Activated CD4-positive, alpha-beta T cell treated with anti-CD3 and anti-CD28 coated beads, Interleukin-2, amount 50 U/mL, for 48 hours (primary cell): ENCODE results near the gene ELOA2.
"Not testable (repeated sequence)": the region's sequence is repeated elsewhere in the genome, so short reads cannot be mapped to it uniquely, and the experiment has no call there.

Experiments used
- DNase-seq, 2 experiments: peaks; one replicate each; pipeline ENCODE4 v3.0.0-alpha.2; 2020

ELOA2 gene, protein sequence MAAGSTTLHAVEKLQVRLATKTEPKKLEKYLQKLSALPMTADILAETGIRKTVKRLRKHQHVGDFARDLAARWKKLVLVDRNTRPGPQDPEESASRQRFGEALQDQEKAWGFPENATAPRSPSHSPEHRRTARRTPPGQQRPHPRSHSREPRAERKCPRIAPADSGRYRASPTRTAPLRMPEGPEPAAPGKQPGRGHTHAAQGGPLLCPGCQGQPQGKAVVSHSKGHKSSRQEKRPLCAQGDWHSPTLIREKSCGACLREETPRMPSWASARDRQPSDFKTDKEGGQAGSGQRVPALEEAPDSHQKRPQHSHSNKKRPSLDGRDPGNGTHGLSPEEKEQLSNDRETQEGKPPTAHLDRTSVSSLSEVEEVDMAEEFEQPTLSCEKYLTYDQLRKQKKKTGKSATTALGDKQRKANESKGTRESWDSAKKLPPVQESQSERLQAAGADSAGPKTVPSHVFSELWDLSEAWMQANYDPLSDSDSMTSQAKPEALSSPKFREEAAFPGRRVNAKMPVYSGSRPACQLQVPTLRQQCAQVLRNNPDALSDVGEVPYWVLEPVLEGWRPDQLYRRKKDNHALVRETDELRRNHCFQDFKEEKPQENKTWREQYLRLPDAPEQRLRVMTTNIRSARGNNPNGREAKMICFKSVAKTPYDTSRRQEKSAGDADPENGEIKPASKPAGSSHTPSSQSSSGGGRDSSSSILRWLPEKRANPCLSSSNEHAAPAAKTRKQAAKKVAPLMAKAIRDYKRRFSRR

DNA sequence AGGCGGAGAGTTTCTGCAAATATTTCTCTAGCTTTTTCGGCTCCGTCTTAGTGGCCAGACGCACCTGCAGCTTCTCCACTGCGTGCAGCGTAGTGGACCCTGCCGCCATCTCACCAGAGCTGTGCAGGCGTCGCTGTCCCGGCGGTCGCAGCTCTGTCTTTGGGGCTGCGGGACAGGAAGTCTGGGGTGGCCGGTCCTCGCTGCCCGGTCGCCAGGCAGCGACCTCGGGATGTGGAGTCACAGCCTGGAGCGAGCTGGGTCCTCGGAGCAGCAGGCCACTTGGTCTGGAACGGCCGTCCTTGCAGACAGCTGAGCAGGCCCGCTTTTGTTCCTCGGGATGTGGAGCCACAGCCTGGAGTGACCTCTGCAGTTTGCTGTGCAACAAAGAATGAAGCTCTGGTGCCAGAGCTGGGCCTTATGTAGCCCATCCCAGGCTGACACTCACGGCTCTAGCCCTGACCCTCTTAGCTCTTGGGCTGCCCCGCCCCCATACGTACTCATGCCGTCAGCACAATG lies at the start of gene ELOA2:
Gene ELOA2, minus strand, starts transcription at position 466 of the 516 bp plus-strand sequence. Its CDS starts 357 bp downstream, at position 109.
- no peak for DNase-seq

DNA sequence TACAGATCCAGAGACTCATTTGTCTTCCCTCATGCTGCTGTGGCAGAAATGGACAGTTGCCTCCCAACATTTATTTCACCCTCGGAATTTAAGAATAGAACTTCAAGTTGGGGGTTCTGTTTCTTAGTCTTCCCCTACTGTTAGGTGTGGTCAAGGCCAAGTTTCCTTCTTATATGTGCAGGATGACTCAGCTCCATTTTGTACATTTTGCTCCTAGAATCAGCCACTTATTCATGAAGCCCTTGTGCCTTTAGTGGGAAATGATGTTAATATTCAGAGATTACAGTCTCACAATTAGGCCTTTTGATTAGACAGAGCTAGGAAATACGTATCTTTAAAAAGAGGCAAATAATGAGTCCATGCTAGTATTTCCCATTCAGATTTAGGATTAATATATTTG lies 46.2 kb upstream of the ELOA2 start:
- no peak for DNase-seq

DNA sequence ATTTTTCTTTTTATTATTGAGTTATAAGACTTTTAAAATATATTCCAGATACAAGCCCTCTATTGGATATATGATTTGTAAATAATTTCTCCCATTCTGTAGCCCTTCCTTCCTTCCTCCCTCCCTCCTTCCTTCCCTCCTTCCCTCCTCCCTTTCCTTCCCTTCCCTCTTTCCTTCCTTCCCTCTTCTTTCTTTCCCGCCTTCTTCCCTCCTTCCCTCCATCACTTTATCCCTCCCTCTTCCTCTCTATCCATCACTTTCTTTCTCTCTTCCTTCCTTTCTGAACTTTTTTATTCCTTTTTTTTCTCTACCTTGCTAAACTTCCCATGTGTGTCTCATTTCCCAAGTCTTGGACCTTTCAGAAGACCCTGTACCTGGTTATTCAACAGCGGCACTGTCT lies 45.5 kb upstream of the ELOA2 start:
- DNase-seq = no peak

DNA sequence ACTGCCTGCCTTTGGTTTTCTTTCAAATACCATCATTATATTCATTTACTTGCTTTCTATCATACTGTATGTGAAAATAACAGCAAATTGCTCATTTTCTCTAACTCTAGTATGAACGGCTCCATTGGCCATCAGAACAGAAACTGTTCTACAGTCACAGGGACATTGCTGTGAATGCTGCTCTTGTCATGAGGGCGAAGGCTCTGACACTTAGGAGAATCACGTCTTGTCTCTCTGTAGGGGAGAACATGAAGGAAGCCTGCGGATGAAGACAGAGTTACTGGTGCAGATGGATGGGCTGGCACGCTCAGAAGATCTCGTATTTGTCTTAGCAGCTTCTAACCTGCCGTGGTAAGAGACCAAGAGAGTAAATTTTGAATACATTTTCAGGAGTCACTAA lies 41.7 kb upstream of the ELOA2 start:
- DNase-seq = no peak

DNA sequence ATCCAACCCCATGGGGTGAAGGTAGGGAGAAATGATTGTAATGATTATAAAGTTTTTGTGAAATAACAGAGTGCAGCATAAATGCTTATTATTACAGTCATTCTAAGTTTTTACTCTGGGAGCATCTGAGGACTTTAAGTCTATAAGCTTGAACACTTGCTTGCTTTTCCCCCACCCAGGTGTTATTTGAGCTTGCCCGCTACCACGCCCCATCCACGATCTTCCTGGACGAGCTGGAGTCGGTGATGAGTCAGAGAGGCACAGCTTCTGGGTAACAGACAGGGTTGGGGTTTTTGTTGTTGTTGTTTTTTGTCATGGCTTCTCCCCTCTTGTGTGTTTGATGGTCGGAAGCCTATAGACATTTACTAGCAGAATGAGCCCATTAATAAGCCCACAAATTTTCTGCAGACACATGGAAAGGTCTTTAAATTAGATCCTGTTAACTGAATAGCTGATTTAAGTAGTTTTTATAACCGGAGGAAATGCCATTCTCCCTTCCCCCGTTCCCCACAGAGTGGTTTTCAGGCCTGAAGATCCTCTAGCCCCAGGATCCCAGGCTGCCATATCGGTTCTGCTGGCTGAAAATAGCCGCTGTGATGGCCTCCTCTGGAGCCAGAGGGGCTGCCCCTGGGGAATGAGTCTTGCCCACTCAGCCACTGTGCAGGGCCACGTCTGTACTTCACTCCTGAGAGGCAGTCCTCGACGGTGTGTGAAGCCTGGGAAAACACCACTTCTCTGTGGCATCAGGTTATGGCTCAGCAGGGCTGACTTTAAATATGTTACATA lies 39.9 kb upstream of the ELOA2 start:
- no peak for DNase-seq

DNA sequence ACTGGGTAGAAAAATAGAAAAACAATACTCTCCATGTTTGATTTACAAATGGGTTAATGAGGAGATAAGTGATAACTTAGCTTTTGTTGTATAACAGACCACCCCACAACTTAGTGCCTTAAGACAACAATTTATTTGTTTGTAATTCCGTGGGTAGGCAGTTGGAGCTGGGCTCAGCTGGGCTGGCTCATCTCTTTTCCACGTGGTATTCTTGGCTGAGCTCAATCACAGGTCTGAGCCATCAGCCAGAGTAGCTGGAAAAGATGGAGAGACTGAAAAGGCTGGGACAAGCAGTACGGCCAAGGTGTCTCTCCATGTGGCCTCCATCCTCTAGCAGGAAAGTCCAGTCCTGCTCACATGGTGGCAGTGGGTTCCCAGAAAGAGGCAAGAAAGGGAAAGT lies 32.2 kb upstream of the ELOA2 start:
- no peak for DNase-seq

DNA sequence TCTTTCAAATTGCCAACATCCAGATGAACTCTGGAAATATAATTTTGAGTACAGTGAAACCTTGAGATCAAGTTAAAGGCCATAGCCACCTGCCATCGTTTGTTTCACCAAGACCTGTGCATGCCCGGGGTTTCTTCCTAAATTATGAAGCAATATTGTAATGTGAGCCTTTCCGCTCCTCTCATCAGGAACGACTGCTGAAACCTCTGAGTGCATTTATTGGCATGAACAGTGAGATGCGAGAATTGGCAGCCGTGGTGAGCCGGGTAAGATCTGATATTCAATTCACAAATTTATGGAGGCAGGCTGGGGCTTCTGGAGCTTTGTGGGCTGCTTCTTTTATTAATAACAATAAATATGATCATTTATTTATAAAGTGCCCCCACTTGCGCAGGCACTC lies 27.7 kb upstream of the ELOA2 start:
- DNase-seq = no peak

DNA sequence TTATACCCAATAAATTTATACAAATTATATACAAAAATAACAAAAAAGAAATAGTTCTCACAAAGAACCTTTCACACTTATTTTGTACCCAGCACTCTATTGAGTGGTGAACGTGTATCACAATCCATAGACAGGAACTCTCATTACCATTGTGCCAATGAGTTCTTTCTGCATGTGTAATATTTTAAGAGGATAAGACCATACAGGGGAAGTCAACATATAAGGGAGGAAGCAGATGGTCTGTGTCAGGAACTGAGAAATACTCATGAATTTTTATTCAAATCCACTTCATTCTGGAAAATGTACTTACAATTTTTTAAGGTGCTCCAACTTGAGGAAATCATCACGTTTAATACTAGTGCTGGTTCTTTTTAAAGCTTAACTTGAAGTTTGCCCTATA lies 27.1 kb upstream of the ELOA2 start:
- DNase-seq = no peak

DNA sequence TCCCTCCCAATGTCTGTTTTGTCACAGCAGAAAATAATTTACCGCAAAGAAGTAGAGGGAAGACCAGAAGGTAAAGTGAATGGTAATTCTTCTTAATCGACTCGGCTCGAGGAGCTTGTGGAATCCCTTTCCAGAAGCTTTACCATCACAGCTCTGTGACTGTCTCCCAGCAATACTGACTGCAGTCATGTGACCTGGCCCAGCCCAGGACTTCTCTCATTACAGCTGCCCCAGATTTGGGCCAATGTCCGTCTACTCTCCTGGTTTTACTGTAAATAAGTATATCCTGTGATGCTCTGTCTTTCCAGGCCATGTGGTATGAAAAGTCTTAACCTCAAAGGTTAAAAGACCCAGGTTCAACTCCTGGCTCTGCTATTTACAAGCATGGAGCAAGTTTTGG lies 18.9 kb upstream of the ELOA2 start:
- no peak for DNase-seq

DNA sequence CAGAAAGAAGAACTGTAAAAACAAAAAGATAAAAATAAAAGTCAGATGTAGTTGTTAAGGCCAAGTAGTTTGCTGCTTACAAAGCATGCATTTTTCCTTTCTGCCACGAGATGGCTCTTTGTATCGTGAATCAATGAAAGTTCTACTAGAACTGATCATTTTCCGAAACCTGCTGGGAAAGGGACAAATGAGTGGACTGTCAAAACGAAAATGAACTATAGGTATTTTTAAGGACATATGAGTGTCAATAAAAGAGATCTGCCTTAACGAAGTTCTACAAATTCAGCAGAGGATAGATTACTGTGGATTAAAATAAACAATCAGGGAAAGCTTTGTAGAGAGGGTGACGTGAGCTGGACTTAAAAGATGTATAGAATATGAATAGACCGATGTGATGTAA lies 15.0 kb upstream of the ELOA2 start:
- no peak for DNase-seq

DNA sequence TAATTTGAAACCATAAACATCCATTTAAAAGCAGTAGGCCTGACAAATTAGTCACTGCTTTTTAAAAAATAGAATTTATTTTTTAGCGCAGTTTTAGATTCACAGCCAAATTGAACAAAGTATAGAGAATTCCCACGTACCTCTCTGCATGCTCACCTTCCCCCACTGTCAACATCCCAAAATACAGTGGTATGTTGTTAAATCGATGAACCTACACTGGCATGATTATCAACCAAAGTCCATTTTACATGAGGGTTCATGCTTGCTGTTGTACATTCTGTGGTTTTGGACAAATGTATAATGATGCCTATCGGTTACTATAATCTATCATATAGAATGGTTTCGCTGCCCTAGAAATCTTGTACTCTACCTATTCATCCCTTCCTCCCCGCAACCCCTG lies 5.6 kb upstream of the ELOA2 start:
- no peak for DNase-seq

DNA sequence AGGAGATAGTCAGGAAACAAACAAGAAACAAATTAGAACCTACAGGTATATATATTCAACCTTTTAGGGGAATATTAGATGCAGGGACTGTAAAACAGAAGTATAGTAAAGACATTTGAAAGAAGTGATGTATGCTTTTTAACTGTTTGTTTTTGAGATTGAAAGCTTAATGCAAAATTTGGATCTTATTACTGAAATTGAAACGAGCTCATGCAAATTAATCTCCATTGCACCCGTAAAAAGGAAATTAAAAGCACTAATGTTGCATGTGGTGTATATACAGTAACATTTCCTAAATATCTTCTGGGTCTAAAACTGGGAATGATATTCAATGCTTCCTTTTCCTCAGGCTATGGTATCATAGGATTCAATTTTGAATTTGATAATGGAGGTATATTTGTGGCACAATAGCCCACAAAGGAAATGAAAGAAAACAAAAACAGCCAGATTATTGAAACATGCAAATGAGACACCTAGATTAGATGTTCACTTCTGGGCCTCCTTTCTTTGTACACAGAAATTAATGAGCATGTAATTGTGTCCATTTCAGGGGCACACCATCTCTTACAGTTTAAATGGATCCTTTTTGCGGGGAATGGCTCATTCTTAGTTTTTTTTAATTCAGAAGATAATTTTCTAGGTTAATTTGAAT lies 1.6 kb upstream of the ELOA2 start:
- DNase-seq = no peak

DNA sequence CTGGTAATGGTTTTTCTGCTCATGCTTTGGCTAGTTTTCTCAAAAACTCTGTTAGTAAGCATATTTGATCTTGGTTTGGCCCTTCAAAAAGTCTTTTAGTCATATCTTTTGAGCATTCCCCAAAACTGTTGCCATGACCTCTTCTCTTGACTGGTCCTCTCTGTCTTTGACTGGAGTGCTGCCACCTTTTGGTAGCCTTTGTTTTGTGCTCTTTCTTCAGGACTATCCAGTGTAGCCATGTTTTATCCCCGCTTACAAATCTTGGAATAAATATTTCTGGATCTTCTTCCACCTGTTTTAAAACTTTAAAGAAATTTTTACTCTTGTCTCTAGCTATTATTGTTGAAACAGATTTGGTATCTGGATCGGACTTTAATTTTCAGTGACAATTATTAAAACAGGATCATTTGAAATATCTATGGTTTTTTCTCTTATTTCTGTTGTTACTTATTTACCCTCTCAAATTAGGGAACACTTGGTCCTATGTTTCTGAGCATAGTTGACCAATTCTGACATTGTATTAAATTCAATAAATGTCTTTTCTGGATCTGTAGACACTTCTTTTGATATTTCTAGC lies 965 bp upstream of the ELOA2 start:
- DNase-seq = no peak

DNA sequence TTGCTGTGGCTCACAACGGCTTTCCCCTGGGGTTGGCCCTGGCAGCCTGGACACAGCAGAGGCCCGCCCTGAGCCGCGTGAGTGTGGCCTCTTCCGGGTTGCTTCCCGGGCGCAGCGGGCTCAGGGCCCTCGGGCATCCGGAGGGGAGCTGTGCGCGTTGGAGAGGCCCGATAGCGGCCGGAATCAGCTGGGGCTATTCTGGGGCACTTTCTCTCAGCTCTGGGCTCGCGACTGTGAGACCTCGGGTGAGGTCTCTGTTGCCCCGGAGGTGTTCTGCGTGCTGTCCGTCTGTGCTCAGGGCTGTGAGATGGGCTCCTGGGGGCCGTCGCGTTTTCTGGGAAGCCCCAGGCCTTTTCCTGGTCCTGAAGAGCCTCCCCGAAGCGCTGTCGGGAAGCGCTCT lies 830 bp downstream of the ELOA2 start:
- not testable (repeated sequence) for DNase-seq

DNA sequence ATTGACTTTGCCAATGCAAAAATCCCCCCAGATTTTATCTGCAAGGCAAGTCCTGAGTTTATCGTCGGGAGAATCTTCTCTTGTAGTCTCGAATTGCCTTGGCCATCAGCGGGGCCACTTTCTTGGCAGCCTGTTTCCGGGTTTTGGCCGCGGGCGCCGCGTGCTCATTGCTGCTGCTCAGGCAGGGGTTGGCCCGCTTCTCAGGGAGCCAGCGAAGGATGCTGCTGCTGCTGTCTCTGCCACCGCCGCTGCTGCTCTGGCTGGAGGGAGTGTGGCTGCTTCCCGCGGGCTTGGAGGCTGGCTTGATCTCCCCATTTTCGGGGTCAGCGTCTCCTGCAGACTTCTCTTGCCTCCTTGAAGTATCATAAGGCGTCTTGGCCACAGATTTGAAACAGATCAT lies 2.5 kb downstream of the ELOA2 start:
- DNase-seq = no peak

DNA sequence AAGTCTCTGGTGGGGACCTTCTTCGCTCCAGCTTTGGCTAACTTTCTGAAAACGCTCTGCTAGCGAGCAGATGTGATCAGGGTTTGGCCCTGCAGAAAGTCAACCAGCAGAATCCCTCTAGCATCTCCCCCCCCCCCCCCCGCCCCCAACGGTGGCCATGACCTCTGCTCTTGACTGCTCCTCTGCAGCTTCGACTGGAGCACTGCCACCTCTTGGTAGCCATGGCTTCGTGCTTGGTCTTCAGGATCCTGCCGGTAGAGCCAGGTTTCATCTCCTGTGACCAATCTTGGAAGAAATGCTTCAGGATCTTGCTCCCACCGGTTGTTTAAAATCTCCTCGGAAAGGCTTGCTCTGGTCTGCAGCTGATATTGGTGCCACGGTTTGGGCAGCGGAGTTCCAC lies 4.5 kb downstream of the ELOA2 start:
- DNase-seq = not testable (repeated sequence)

DNA sequence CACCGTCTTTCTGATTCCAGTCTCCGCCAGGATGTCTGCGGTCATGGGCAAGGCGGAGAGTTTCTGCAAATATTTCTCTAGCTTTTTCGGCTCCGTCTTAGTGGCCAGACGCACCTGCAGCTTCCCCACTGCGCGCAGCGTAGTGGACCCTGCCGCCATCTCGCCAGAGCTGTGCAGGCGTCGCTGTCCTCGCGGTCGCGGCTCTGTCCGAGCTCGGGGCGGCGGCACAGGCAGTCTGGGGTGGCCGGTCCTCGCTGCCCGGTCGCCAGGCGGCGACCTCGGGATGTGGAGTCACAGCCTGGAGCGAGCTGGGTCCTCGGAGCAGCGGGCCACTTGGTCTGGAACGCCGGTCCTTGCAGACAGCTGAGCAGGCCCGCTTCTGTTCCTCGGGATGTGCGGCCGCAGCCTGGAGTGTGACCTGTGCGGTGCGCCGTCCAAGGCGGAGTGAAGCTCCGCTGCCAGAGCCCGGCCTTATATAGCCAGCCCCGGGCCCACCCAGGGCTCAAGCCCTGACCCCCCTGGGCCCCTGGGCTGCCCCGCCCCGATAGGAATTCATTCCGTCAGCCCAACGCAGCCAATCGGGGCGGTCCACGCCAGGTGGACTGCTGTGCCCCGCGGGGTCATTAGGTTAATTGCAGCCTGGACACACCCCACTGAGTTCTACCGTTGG lies 5.6 kb downstream of the ELOA2 start:
- DNase-seq = not testable (repeated sequence)

DNA sequence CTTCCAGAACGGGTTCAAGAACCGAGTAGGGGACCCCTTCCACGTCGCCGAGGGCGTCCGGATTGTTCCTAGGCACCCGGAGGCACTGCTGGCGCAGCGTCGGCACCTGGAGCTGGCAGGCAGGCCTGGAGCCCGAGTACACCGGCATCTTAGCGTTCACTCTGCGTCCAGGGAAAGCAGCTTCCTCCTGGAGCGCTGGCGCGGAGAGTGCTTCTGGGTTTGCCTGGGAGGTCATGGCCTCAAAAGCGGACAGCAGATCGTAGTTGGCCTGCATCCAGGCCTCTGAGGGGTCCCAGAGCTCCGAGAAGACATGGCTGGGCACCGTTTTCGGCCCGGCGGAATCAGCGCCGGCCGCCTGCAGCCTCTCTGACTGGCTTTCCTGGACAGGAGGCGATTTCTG lies 6.7 kb downstream of the ELOA2 start:
- not testable (repeated sequence) for DNase-seq

DNA sequence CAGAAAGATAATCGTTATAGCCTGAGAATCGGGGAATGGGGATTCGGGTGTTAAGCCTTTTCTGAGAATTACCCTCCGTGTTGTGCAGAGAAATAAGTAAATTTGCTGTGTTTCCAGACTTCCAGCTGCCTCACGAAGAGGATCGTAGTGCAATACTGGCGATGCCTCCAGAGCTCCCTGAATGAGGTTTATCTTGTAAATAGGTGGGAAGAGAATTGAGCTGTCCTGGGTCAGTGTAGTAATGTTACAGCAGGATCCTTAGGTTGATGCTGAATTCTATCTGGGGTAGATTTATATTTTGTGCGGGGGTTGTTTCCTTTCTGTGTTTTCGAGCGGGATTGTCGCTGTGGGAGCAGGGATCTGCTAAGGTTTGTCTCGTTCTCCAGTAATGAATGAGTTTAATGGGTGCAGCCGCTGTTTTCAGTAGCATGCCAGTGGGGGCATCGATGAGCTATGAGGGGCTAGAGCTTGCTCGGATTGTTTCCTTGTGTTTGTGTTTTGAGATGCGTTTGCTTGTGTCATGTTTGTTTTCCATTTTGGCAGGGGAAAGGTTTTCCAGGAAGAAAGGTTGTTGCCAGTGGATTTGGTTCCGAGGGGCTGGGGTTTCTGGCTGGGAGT lies 9.8 kb downstream of the ELOA2 start:
- not testable (repeated sequence) for DNase-seq

DNA sequence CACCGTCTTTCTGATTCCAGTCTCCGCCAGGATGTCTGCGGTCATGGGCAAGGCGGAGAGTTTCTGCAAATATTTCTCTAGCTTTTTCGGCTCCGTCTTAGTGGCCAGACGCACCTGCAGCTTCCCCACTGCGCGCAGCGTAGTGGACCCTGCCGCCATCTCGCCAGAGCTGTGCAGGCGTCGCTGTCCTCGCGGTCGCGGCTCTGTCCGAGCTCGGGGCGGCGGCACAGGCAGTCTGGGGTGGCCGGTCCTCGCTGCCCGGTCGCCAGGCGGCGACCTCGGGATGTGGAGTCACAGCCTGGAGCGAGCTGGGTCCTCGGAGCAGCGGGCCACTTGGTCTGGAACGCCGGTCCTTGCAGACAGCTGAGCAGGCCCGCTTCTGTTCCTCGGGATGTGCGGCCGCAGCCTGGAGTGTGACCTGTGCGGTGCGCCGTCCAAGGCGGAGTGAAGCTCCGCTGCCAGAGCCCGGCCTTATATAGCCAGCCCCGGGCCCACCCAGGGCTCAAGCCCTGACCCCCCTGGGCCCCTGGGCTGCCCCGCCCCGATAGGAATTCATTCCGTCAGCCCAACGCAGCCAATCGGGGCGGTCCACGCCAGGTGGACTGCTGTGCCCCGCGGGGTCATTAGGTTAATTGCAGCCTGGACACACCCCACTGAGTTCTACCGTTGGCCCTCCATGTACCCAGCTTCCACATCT lies 11.5 kb downstream of the ELOA2 start:
- not testable (repeated sequence) for DNase-seq

DNA sequence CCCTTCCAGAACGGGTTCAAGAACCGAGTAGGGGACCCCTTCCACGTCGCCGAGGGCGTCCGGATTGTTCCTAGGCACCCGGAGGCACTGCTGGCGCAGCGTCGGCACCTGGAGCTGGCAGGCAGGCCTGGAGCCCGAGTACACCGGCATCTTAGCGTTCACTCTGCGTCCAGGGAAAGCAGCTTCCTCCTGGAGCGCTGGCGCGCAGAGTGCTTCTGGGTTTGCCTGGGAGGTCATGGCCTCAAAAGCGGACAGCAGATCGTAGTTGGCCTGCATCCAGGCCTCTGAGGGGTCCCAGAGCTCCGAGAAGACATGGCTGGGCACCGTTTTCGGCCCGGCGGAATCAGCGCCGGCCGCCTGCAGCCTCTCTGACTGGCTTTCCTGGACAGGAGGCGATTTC lies 12.6 kb downstream of the ELOA2 start:
- DNase-seq = not testable (repeated sequence)
